ENCODE data around the gene SPTY2D1. TPM values are rescaled to one million over a fixed set of nuclear protein-coding genes. Genes with fewer than 3 reads are reported as not detected.

The SPTY2D1 gene
- total RNA-seq, 1 experiment from 2014 or later = 15.6 TPM

GRCh38 chr11:18641677-18642076, 7.5 kb upstream of the SPTY2D1 start:
- H2AFZ ChIP-seq (ENCODE audit: low read length) = no peak overlapping the region
- H3K4me2 ChIP-seq (ENCODE audit: low read length) = no peak overlapping the region
- no TSS peak for BruUV-seq (replicated peaks)
- H3K9me3 ChIP-seq (ENCODE audit: low read length) = no peaks in the 10 kb centered on the region
- H3F3A ChIP-seq (ENCODE audit: low read length, unreplicated experiment) = no peaks in the 10 kb centered on the region
- DNase-seq (no peak), ATAC-seq (no peak)
- no peaks in the 10 kb centered on the region for H3K4me1 ChIP-seq (ENCODE audit: insufficient read depth, low read length)
- intact Hi-C loops (cut with micrococcal nuclease) = no loop called here
- H3K9me2 ChIP-seq (replicated peaks; ENCODE audit: low read length) = no peaks in the 10 kb centered on the region
- H3K27ac ChIP-seq (ENCODE audit: low read length) = no peak overlapping the region
- H3K79me2 ChIP-seq (ENCODE audit: low read length) = no peaks in the 10 kb centered on the region
- H4K20me1 ChIP-seq (ENCODE audit: low read length) = no peaks in the 10 kb centered on the region
- H3K4me3 ChIP-seq (ENCODE audit: low read length) = no peak overlapping the region
- ChIA-PET POLR2A (ENCODE audit: unreplicated experiment) (no interaction called here), CTCF (no interaction called here)
- no peak for TF ChIP-seq EZH2 (IDR thresholded peaks at IDR 0.05; ENCODE audit: low read length, unreplicated experiment)
- no peaks in the 10 kb centered on the region for H3K36me3 ChIP-seq (ENCODE audit: low read depth, low read length)
- no peak overlapping the region for H3K9ac ChIP-seq (ENCODE audit: low read length)
- no peaks in the 10 kb centered on the region for H3K27me3 ChIP-seq (ENCODE audit: low read length)

DNA sequence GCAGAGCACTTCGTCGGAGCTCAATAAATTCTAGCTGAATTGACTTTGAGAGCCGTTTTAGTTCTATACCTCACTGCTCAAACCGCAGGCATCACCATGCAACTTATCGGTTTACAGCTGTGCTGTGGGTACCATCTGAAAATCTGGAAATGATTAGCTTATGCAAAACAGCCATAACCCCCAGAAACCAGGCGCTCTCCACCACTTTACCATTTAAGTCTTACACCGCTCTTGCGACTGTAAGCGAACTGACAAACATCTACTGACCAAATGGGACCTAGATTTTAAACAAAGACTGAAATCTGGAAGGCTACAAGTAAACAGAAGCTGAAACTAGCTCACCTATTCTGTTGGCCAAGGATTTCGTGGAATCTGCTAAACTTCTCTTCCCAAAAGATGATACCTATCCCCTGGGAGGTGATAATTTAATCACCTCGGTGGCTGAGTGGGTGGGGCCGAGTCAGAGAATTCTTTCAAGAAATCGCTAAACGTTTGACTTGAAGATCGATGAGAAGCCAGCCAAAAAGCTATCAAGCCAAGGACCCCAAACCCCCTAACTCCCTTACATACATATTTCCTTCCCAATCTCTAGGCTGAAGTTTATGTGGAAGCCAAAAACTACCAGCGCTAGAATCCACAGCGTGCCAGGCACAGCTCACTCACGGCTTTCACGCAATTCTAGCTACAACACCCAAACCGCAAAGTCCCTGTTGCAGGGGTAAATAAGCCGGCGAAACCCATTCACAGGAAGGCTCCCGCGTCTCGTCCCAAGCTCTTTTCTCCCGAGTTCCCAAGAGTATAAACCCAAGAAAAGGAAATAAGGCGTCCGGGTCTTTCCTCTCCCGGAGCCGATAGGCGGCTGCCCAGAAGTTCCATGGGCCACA, 644 bp downstream of the SPTY2D1 start:
- peak overlapping the region; percentile 88 for H3K9ac ChIP-seq (ENCODE audit: low read length)
- TSS peak; percentile 67 for BruUV-seq (replicated peaks)
- H3K27me3 ChIP-seq (ENCODE audit: low read length) = no peaks in the 10 kb centered on the region
- DNase-seq (no peak), ATAC-seq (no peak)
- H3F3A ChIP-seq (ENCODE audit: low read length, unreplicated experiment) = no peaks in the 10 kb centered on the region
- TF ChIP-seq EZH2phosphoT487 (IDR thresholded peaks at IDR 0.05; ENCODE audit: borderline replicate concordance, low read length) (no peak), EZH2 (IDR thresholded peaks at IDR 0.05; ENCODE audit: low read length, unreplicated experiment) (no peak)
- TF ChIP-seq, protein P1, sequence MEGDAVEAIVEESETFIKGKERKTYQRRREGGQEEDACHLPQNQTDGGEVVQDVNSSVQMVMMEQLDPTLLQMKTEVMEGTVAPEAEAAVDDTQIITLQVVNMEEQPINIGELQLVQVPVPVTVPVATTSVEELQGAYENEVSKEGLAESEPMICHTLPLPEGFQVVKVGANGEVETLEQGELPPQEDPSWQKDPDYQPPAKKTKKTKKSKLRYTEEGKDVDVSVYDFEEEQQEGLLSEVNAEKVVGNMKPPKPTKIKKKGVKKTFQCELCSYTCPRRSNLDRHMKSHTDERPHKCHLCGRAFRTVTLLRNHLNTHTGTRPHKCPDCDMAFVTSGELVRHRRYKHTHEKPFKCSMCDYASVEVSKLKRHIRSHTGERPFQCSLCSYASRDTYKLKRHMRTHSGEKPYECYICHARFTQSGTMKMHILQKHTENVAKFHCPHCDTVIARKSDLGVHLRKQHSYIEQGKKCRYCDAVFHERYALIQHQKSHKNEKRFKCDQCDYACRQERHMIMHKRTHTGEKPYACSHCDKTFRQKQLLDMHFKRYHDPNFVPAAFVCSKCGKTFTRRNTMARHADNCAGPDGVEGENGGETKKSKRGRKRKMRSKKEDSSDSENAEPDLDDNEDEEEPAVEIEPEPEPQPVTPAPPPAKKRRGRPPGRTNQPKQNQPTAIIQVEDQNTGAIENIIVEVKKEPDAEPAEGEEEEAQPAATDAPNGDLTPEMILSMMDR (conservative IDR thresholded peaks at IDR 0.05; ENCODE audit: low read depth, low read length) = no peak
- ChIA-PET POLR2A (ENCODE audit: unreplicated experiment) (interaction anchor here (0.6 kb wide), 1 partner anchor 57 kb away, joined by 21 read pairs; no protein-coding TSS in a partner anchor), CTCF (interaction anchor here (0.7 kb wide), 1 partner anchor 88 kb away, joined by 4 read pairs; no protein-coding TSS in a partner anchor)
- H3K4me2 ChIP-seq (ENCODE audit: low read length) = peak overlapping the region; percentile 97
- H3K27ac ChIP-seq (ENCODE audit: low read length) = no peak overlapping the region
- intact Hi-C loops (cut with micrococcal nuclease) = loop anchor here (1.0 to 5.0 kb wide), 5 partner anchors 45 to 311 kb away; partner anchors contain the start of genes GTF2H1, HPS5, TMEM86A and TSG101
- H3K4me1 ChIP-seq (ENCODE audit: insufficient read depth, low read length) = peaks cover 10% of the 10 kb centered on the region
- H3K4me3 ChIP-seq (ENCODE audit: low read length) = peak overlapping the region; percentile 86
- H3K9me2 ChIP-seq (replicated peaks; ENCODE audit: low read length) = no peaks in the 10 kb centered on the region
- H3K36me3 ChIP-seq (ENCODE audit: low read depth, low read length) = no peaks in the 10 kb centered on the region
- peak overlapping the region; percentile 60 for H2AFZ ChIP-seq (ENCODE audit: low read length)
- no peaks in the 10 kb centered on the region for H3K9me3 ChIP-seq (ENCODE audit: low read length)
- peaks cover 15% of the 10 kb centered on the region for H4K20me1 ChIP-seq (ENCODE audit: low read length)
- peaks cover 60% of the 10 kb centered on the region for H3K79me2 ChIP-seq (ENCODE audit: low read length)

DNA sequence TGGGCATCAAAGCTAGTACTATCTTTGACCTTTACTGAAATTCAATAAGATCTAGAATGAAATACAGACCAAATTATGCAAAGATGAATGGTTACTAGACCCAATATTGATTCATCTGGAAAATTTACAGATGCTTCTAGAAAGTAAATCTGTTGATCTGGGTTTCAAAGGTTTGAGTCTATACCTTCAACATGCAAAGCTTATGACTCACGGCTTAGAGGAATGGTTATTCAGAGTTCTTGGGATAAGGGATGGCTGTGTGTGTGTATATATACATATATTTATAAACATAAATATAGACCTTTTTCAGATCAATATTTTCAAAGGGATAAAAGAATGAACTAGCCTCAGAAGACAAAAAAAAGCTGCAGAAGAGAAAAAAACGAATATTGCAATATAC, 1.3 kb downstream of the SPTY2D1 start:
- H3K27ac ChIP-seq (ENCODE audit: low read length) = no peak overlapping the region
- peaks cover 19% of the 10 kb centered on the region for H4K20me1 ChIP-seq (ENCODE audit: low read length)
- peaks cover 10% of the 10 kb centered on the region for H3K4me1 ChIP-seq (ENCODE audit: insufficient read depth, low read length)
- peak overlapping the region; percentile 88; the same call in 1 of the 2 replicates for H3K9ac ChIP-seq (ENCODE audit: low read length)
- no peaks in the 10 kb centered on the region for H3K9me2 ChIP-seq (replicated peaks; ENCODE audit: low read length)
- intact Hi-C loops (cut with micrococcal nuclease) = loop anchor here (5.0 kb wide), 1 partner anchor 106 kb away; the partner anchor contains the start of gene TSG101
- H3F3A ChIP-seq (ENCODE audit: low read length, unreplicated experiment) = no peaks in the 10 kb centered on the region
- ChIA-PET POLR2A (ENCODE audit: unreplicated experiment) (no interaction called here), CTCF (interaction anchor here (0.7 kb wide), 1 partner anchor 89 kb away, joined by 4 read pairs; no protein-coding TSS in a partner anchor)
- peak overlapping the region; percentile 86 for H3K4me3 ChIP-seq (ENCODE audit: low read length)
- no peaks in the 10 kb centered on the region for H3K27me3 ChIP-seq (ENCODE audit: low read length)
- H3K36me3 ChIP-seq (ENCODE audit: low read depth, low read length) = no peaks in the 10 kb centered on the region
- no TSS peak for BruUV-seq (replicated peaks)
- DNase-seq (peak; percentile 28), ATAC-seq (no peak)
- H3K79me2 ChIP-seq (ENCODE audit: low read length) = peaks cover 66% of the 10 kb centered on the region
- H2AFZ ChIP-seq (ENCODE audit: low read length) = no peak overlapping the region
- no peaks in the 10 kb centered on the region for H3K9me3 ChIP-seq (ENCODE audit: low read length)
- TF ChIP-seq EZH2 (IDR thresholded peaks at IDR 0.05; ENCODE audit: low read length, unreplicated experiment) = no peak
- TF ChIP-seq, protein P1 (conservative IDR thresholded peaks at IDR 0.05; ENCODE audit: low read depth, low read length) = no peak
- no peak for TF ChIP-seq EZH2phosphoT487 (IDR thresholded peaks at IDR 0.05; ENCODE audit: borderline replicate concordance, low read length)
- H3K4me2 ChIP-seq (ENCODE audit: low read length) = peak overlapping the region; percentile 97

All from PC-3 (cell line).